Natural killer cell (primary cell): ENCODE measurements around the gene CLPSL2. TPM values are rescaled to one million over a fixed set of nuclear protein-coding genes. Genes with fewer than 3 reads are reported as not detected.

Experiments used
- ATAC-seq, 3 donors: fragments of 150-1000 bp in 2 of 3; fragments of 200-7000 bp in 1 of 3; cut with Tn5 transposase; 1 replicate in 1 of 3; 2 replicates in 2 of 3; pipeline ENCODE4 v1.10.0; 2021; ENCODE audit warnings: mild to moderate bottlenecking in 2 of 3, moderate library complexity in 2 of 3
- DNase-seq, 2 donors: peaks; one replicate each; pipeline versions ENCODE4 v3.0.0 to v3.0.0-alpha.2; 2013 to 2021; ENCODE audit warnings: mixed read lengths in 1 of 2
- H3K27ac ChIP-seq: one replicate; pipeline ENCODE4 v1.5.1; 2013; ENCODE audit warnings: mild to moderate bottlenecking, low read length
- H3K27me3 ChIP-seq: one replicate; pipeline ENCODE4 v1.6.1; 2013; ENCODE audit warnings: low read length; ENCODE audit not compliant: control insufficient read depth, insufficient read depth
- H3K36me3 ChIP-seq: one replicate; pipeline ENCODE4 v1.6.1; 2013; ENCODE audit warnings: low read length; ENCODE audit not compliant: control insufficient read depth, insufficient read depth
- H3K4me1 ChIP-seq: one replicate; pipeline ENCODE4 v1.6.1; 2013; ENCODE audit warnings: low read length; ENCODE audit not compliant: control insufficient read depth, insufficient read depth
- H3K4me3 ChIP-seq: one replicate; pipeline ENCODE4 v1.5.1; 2013; ENCODE audit warnings: low read length
- H3K9me3 ChIP-seq: one replicate; pipeline ENCODE4 v1.6.1; 2013; ENCODE audit warnings: low read length; ENCODE audit not compliant: control insufficient read depth, insufficient read depth
- H3K27ac Mint-ChIP-seq, 2 donors: one replicate each; pipeline ENCODE4 v1.8.0; 2022; ENCODE audit warnings: mild to moderate bottlenecking in 2 of 2, mixed read lengths in 2 of 2, moderate library complexity in 1 of 2
- H3K27me3 Mint-ChIP-seq, 2 donors: one replicate each; pipeline ENCODE4 v1.8.0; 2022; ENCODE audit warnings: low read depth in 2 of 2, mixed read lengths in 2 of 2
- H3K36me3 Mint-ChIP-seq: one replicate; pipeline ENCODE4 v1.8.0; 2022; ENCODE audit warnings: mixed read lengths
- H3K4me1 Mint-ChIP-seq, 2 donors: one replicate each; pipeline ENCODE4 v1.8.0; 2022; ENCODE audit warnings: mixed read lengths in 2 of 2
- H3K4me3 Mint-ChIP-seq: one replicate; pipeline ENCODE4 v1.8.0; 2022; ENCODE audit warnings: mild to moderate bottlenecking, moderate library complexity, mixed read lengths
- H3K9me3 Mint-ChIP-seq, 2 donors: one replicate each; pipeline ENCODE4 v1.8.0; 2022; ENCODE audit warnings: mixed read lengths in 2 of 2
- WGBS: methylation state at CpG from one replicate; pipeline ENCODE4 v1.1.7; 2013; ENCODE audit warnings: missing lambda C conversion rate; ENCODE audit not compliant: insufficient coverage; 5-methylcytosine and 5-hydroxymethylcytosine counted together
- intact Hi-C: fragments of 100-400 bp; cut with micrococcal nuclease; formaldehyde crosslinking; loops from one replicate; pipeline ENCODE4 v1.14.2; 2022
- total RNA-seq, 4 donors: library from RNA; stranded (reverse); fragments of 120-200 nt in 1 of 4; gene quantifications; one replicate each; pipeline versions ENCODE4 v1.2.3 to v1.2.4, GENCODE V29; 2013 to 2022
- TF ChIP-seq, protein P1 (sequence below): fragments of 200-600 bp; IDR thresholded peaks from one replicate; pipeline ENCODE4 v1.8.0; 2022; ENCODE audit warnings: antibody characterized with exemption

Gene CLPSL2
- total RNA-seq, 3 donors from 2014 or later (not counting 1 experiment from before 2014, with no cell fraction given) = not detected

DNA sequence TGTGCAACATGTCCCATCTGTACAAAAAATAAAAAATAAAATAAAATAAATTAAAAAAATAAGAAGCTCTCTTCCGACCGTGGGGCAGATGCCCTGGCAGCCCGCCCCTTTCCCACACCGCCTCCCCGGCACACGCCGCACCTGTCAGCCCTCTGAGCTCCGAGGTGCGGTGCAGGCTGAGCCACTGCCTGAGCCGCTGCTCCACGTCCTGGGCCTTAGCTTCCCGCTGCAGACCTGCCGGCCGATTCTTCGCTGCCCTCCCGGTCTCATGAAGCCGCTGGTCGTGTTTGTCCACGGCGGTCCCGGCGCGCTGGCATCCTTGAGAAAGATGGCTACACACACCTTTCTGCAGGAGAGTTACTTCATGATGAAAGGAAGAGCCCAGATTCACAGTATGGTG lies 10.7 kb upstream of the CLPSL2 start:
- peaks cover 8% of the 10 kb centered on the region for H3K27me3 ChIP-seq
- TF ChIP-seq, protein P1, sequence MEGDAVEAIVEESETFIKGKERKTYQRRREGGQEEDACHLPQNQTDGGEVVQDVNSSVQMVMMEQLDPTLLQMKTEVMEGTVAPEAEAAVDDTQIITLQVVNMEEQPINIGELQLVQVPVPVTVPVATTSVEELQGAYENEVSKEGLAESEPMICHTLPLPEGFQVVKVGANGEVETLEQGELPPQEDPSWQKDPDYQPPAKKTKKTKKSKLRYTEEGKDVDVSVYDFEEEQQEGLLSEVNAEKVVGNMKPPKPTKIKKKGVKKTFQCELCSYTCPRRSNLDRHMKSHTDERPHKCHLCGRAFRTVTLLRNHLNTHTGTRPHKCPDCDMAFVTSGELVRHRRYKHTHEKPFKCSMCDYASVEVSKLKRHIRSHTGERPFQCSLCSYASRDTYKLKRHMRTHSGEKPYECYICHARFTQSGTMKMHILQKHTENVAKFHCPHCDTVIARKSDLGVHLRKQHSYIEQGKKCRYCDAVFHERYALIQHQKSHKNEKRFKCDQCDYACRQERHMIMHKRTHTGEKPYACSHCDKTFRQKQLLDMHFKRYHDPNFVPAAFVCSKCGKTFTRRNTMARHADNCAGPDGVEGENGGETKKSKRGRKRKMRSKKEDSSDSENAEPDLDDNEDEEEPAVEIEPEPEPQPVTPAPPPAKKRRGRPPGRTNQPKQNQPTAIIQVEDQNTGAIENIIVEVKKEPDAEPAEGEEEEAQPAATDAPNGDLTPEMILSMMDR = no peak
- no peaks in the 10 kb centered on the region for H3K36me3 ChIP-seq
- H3K36me3 Mint-ChIP-seq = no peaks in the 10 kb centered on the region
- H3K9me3 ChIP-seq = no peaks in the 10 kb centered on the region
- H3K27me3 Mint-ChIP-seq = peaks cover 27 to 36% of the 10 kb centered on the region in 2 donors
- no peak overlapping the region for H3K27ac Mint-ChIP-seq
- H3K4me1 Mint-ChIP-seq = peaks cover 5 to 11% of the 10 kb centered on the region in 2 donors
- DNase-seq (no peak), ATAC-seq (no peak)
- H3K27ac ChIP-seq = no peak overlapping the region
- WGBS = 92% methylated on average over 23 of the region's 23 CpGs
- intact Hi-C loops = no loop called here
- H3K4me3 ChIP-seq = no peak overlapping the region
- H3K9me3 Mint-ChIP-seq = no peaks in the 10 kb centered on the region
- no peaks in the 10 kb centered on the region for H3K4me1 ChIP-seq
- H3K4me3 Mint-ChIP-seq = no peak overlapping the region

DNA sequence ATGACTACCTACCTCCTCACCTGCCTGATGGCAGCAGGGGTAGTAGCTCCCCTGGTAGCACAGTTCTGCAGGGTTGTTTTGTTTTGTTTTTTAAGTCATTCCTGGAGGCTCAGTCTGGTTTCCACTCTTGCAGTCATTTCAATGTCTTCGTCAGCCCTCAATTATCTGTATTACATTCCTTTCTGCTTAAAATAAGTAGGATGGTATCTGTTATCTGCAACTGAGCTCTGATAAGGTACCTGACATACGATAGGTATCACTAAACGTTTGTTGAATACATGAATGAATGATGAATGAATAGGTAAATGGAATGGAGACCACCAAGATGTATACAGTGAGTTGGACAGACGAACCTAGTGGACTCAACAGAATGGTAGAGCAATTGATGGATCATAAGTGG lies 7.2 kb upstream of the CLPSL2 start:
- Histone ChIP-seq H3K27me3 (peaks cover 3% of the 10 kb centered on the region), H3K36me3 (no peaks in the 10 kb centered on the region), H3K4me3 (no peak overlapping the region), H3K4me1 (no peaks in the 10 kb centered on the region), H3K9me3 (no peaks in the 10 kb centered on the region), H3K27ac (no peak overlapping the region)
- ATAC-seq = no peak
- Mint-ChIP-seq H3K4me3 (no peak overlapping the region), H3K27me3 (peaks cover 8 to 9% of the 10 kb centered on the region in 2 donors), H3K27ac (no peak overlapping the region), H3K9me3 (no peaks in the 10 kb centered on the region), H3K4me1 (peaks cover 1 to 3% of the 10 kb centered on the region in 2 donors), H3K36me3 (no peaks in the 10 kb centered on the region)
- DNase-seq = no peak
- 95% methylated on average over 3 of the region's 4 CpGs for WGBS
- TF ChIP-seq, protein P1 = no peak
- intact Hi-C loops = no loop called here

DNA sequence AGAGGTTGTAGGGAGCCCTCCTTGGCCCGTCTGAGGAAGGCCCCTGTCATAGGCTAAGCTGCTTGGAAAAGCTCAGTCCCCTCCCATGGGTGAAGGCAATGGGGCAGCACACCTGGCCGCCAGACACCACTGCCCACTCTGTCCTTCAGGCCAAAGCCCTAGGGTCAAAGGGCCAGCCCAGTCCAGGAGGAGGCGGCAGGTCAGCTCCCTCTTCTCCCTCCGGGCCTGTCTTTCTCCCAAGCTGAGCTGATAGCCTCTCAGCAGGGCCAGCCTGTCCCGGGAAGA lies 5.1 kb upstream of the CLPSL2 start:
- Histone ChIP-seq H3K27ac (no peak overlapping the region), H3K4me3 (no peak overlapping the region), H3K4me1 (peaks cover 4% of the 10 kb centered on the region), H3K27me3 (peaks cover 4% of the 10 kb centered on the region), H3K36me3 (no peaks in the 10 kb centered on the region), H3K9me3 (no peaks in the 10 kb centered on the region)
- intact Hi-C loops = no loop called here
- H3K27me3 Mint-ChIP-seq = peaks cover 12 to 17% of the 10 kb centered on the region in 2 donors
- no peaks in the 10 kb centered on the region for H3K4me1 Mint-ChIP-seq
- no peak overlapping the region for H3K4me3 Mint-ChIP-seq
- no peaks in the 10 kb centered on the region for H3K36me3 Mint-ChIP-seq
- TF ChIP-seq, protein P1 = no peak
- ATAC-seq (no peak), DNase-seq (no peak)
- H3K27ac Mint-ChIP-seq = no peak overlapping the region
- H3K9me3 Mint-ChIP-seq = no peaks in the 10 kb centered on the region
- WGBS = 54% methylated on average over 5 of the region's 5 CpGs

DNA sequence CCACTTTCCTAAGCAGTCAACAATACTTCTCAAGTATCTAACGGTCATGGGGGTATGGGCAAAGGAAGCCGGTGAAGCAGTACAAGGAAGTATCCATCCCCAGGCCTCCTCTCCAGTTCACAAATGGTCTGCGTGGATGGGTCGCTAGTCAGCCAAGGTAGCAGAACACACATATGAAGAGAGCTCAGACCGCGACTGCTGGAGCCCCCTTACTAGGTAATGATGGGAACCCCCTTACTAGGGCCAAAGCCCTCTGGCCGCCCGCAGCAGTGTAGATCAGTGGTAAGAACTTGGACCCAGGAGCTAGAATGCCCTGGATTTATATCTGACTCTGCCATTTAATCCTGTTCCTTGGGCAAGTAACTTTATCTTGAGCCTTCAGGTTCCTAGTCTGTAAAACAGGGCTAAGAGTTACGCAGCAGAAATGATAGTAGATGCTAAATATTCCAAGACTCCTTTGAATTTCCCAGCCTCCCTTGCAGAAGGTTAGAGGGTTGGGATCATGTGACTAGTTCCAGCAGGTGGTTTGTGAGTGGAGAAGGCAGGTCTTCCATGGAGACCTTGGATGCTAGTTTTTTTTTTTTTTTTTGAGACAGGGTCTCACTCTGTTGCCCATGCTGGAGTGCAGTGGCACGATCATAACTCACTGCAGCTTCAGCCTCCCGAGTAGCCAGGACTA lies 2.1 kb upstream of the CLPSL2 start:
- TF ChIP-seq, protein P1 = no peak
- peaks cover 10% of the 10 kb centered on the region for H3K4me1 ChIP-seq
- Mint-ChIP-seq H3K27ac (no peak overlapping the region), H3K4me1 (peaks cover 0 to 5% of the 10 kb centered on the region in 2 donors), H3K9me3 (no peaks in the 10 kb centered on the region), H3K36me3 (no peaks in the 10 kb centered on the region), H3K4me3 (no peak overlapping the region), H3K27me3 (peaks cover 20 to 23% of the 10 kb centered on the region in 2 donors)
- WGBS = 85% methylated on average over 11 of the region's 11 CpGs
- peaks cover 6% of the 10 kb centered on the region for H3K27me3 ChIP-seq
- DNase-seq = no peak
- no peaks in the 10 kb centered on the region for H3K9me3 ChIP-seq
- H3K36me3 ChIP-seq = no peaks in the 10 kb centered on the region
- no peak for ATAC-seq
- intact Hi-C loops = no loop called here
- no peak overlapping the region for H3K27ac ChIP-seq
- H3K4me3 ChIP-seq = no peak overlapping the region
